T-helper 22 cell (primary cell): ENCODE measurements around the gene WDFY1.

Experiments
- DNase-seq: peaks from one replicate; pipeline ENCODE4 v3.0.0-alpha.2; 2020; ENCODE audit warnings: low read depth

Gene WDFY1

GRCh38 chr2:223944703-223945531, at the start of gene WDFY1:
WDFY1 (minus strand) TSS chr2:223945335; CDS start chr2:223945284, 51 bp downstream.
- DNase-seq = peak; percentile 53

- no peak for DNase-seq
Measured at GRCh38 chr2:223994562-223995162, 49.5 kb upstream of the WDFY1 start.

GRCh38 chr2:223993634-223994232, 48.6 kb upstream of the WDFY1 start:
- peak; percentile 11 for DNase-seq

GRCh38 chr2:223991611-223992010, 46.5 kb upstream of the WDFY1 start:
- DNase-seq = no peak

GRCh38 chr2:223989856-223990232, 44.7 kb upstream of the WDFY1 start:
- DNase-seq = no peak

- no peak for DNase-seq
Measured at GRCh38 chr2:223989206-223989855, 44.2 kb upstream of the WDFY1 start.

- no peak for DNase-seq
Measured at GRCh38 chr2:223981241-223981640, 36.1 kb upstream of the WDFY1 start.

GRCh38 chr2:223980803-223981202, 35.7 kb upstream of the WDFY1 start:
- no peak for DNase-seq

- DNase-seq = no peak
Measured at GRCh38 chr2:223980397-223980735, 35.2 kb upstream of the WDFY1 start.

GRCh38 chr2:223979730-223980396, 34.7 kb upstream of the WDFY1 start:
- no peak for DNase-seq

- DNase-seq = no peak
Measured at GRCh38 chr2:223978451-223978850, 33.3 kb upstream of the WDFY1 start.

GRCh38 chr2:223976635-223977226, 31.6 kb upstream of the WDFY1 start:
- no peak for DNase-seq

- no peak for DNase-seq
Measured at GRCh38 chr2:223973606-223974005, 28.5 kb upstream of the WDFY1 start.

- no peak for DNase-seq
Measured at GRCh38 chr2:223972656-223973102, 27.5 kb upstream of the WDFY1 start.

- no peak for DNase-seq
Measured at GRCh38 chr2:223971731-223972130, 26.6 kb upstream of the WDFY1 start.

GRCh38 chr2:223970343-223971128, 25.4 kb upstream of the WDFY1 start:
- DNase-seq = no peak

GRCh38 chr2:223969856-223970255, 24.7 kb upstream of the WDFY1 start:
- DNase-seq = no peak

- no peak for DNase-seq
Measured at GRCh38 chr2:223969315-223969714, 24.2 kb upstream of the WDFY1 start.

- DNase-seq = no peak
Measured at GRCh38 chr2:223967981-223968380, 22.8 kb upstream of the WDFY1 start.

GRCh38 chr2:223959688-223960087, 14.6 kb upstream of the WDFY1 start:
- no peak for DNase-seq
